Nephron progenitor cell (in vitro differentiated cells): ENCODE data around the gene IL1RAPL2.

Experiments used
- DNase-seq: peaks from one replicate; pipeline ENCODE4 v3.0.0; 2021
- H3K27ac Mint-ChIP-seq: 2 replicates; pipeline ENCODE4 v1.8.0; 2021; ENCODE audit warnings: mild to moderate bottlenecking, moderate library complexity, mixed read lengths
- H3K27me3 Mint-ChIP-seq: 2 replicates; pipeline ENCODE4 v1.8.0; 2021; ENCODE audit warnings: mild to moderate bottlenecking, low read depth, mixed read lengths; ENCODE audit not compliant: poor library complexity
- H3K36me3 Mint-ChIP-seq: 2 replicates; pipeline ENCODE4 v1.8.0; 2021; ENCODE audit warnings: low read depth, mixed read lengths
- H3K4me1 Mint-ChIP-seq: 2 replicates; pipeline ENCODE4 v1.8.0; 2021; ENCODE audit warnings: mixed read lengths
- H3K4me3 Mint-ChIP-seq: 2 replicates; pipeline ENCODE4 v1.8.0; 2021; ENCODE audit warnings: mild to moderate bottlenecking, moderate library complexity, mixed read lengths
- H3K9me3 Mint-ChIP-seq: 2 replicates; pipeline ENCODE4 v1.8.0; 2021; ENCODE audit warnings: mild to moderate bottlenecking, moderate library complexity, mixed read lengths
- TF ChIP-seq, protein P1 (sequence below): fragments of 200-600 bp; sonication (generic); IDR thresholded peaks from 2 replicates; pipeline ENCODE4 v1.5.0; 2021; ENCODE audit warnings: antibody characterized with exemption

IL1RAPL2 gene

GRCh38 chrX:105502336-105502735, 936.3 kb downstream of the IL1RAPL2 start:
- H3K4me1 Mint-ChIP-seq = no peaks in the 10 kb centered on the region
- DNase-seq = no peak
- no peaks in the 10 kb centered on the region for H3K27me3 Mint-ChIP-seq
- H3K9me3 Mint-ChIP-seq = peaks cover 19% of the 10 kb centered on the region
- H3K36me3 Mint-ChIP-seq = no peaks in the 10 kb centered on the region
- H3K4me3 Mint-ChIP-seq = no peak overlapping the region
- TF ChIP-seq, protein P1, sequence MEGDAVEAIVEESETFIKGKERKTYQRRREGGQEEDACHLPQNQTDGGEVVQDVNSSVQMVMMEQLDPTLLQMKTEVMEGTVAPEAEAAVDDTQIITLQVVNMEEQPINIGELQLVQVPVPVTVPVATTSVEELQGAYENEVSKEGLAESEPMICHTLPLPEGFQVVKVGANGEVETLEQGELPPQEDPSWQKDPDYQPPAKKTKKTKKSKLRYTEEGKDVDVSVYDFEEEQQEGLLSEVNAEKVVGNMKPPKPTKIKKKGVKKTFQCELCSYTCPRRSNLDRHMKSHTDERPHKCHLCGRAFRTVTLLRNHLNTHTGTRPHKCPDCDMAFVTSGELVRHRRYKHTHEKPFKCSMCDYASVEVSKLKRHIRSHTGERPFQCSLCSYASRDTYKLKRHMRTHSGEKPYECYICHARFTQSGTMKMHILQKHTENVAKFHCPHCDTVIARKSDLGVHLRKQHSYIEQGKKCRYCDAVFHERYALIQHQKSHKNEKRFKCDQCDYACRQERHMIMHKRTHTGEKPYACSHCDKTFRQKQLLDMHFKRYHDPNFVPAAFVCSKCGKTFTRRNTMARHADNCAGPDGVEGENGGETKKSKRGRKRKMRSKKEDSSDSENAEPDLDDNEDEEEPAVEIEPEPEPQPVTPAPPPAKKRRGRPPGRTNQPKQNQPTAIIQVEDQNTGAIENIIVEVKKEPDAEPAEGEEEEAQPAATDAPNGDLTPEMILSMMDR = no peak
- H3K27ac Mint-ChIP-seq = no peak overlapping the region

DNA sequence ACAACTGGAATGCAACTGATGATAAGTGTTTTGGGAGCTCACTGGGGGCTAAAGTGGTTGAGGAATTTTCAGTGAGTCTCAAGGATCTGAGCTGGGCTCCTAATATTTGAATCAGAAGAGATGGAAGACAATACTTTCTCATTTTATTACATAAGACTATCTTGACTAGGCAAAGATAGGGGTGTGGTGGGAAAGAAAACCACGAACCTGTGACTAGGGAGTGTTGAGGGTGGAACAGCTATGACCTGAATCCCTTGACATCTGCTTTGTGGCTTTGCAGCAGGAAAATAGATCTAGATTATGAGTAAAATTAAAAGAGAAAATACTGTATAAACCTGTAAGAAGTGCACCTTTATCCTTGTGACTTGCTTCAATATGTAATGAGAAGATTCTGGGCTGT, 949.6 kb downstream of the IL1RAPL2 start:
- Mint-ChIP-seq H3K27ac (no peak overlapping the region), H3K9me3 (peaks cover 22% of the 10 kb centered on the region), H3K4me3 (no peak overlapping the region), H3K36me3 (no peaks in the 10 kb centered on the region), H3K4me1 (no peaks in the 10 kb centered on the region), H3K27me3 (peaks cover 5% of the 10 kb centered on the region)
- no peak for DNase-seq
- TF ChIP-seq, protein P1 = no peak

GRCh38 chrX:105526431-105526830, 960.4 kb downstream of the IL1RAPL2 start:
- Mint-ChIP-seq H3K4me1 (no peaks in the 10 kb centered on the region), H3K4me3 (no peak overlapping the region), H3K36me3 (no peaks in the 10 kb centered on the region), H3K9me3 (peaks cover 11% of the 10 kb centered on the region), H3K27ac (no peak overlapping the region), H3K27me3 (no peaks in the 10 kb centered on the region)
- TF ChIP-seq, protein P1 = no peak
- no peak for DNase-seq

GRCh38 chrX:105527759-105528158, 961.8 kb downstream of the IL1RAPL2 start:
- Mint-ChIP-seq H3K36me3 (no peaks in the 10 kb centered on the region), H3K27ac (no peak overlapping the region), H3K27me3 (no peaks in the 10 kb centered on the region), H3K4me3 (no peak overlapping the region), H3K4me1 (no peaks in the 10 kb centered on the region), H3K9me3 (peaks cover 20% of the 10 kb centered on the region)
- no peak for DNase-seq
- TF ChIP-seq, protein P1 = no peak

DNA sequence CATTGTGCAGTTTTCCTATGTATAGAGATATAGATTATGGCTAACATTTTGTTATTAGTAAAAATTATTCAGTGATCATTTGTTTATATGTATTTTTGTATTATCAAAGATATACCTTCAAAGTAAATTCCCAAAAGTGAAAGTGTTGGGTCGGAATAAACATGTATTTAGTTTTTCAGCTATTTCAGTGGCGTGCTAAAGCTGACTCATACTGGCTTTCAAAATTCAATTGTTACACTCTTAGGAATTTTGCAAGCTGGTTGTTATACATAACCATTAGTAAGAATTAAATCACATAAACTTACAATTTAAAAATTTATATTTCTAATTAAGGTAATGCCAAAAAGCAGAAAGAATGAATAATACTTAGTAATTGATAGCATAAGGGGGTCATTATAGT, 968.0 kb downstream of the IL1RAPL2 start:
- TF ChIP-seq, protein P1 = no peak
- no peak for DNase-seq
- H3K27ac Mint-ChIP-seq = no peak overlapping the region
- H3K36me3 Mint-ChIP-seq = no peaks in the 10 kb centered on the region
- H3K4me1 Mint-ChIP-seq = no peaks in the 10 kb centered on the region
- peaks cover 30% of the 10 kb centered on the region for H3K9me3 Mint-ChIP-seq
- no peak overlapping the region for H3K4me3 Mint-ChIP-seq
- H3K27me3 Mint-ChIP-seq = no peaks in the 10 kb centered on the region

GRCh38 chrX:105543283-105543682, 977.3 kb downstream of the IL1RAPL2 start:
- TF ChIP-seq, protein P1 = no peak
- peaks cover 6% of the 10 kb centered on the region for H3K27me3 Mint-ChIP-seq
- H3K9me3 Mint-ChIP-seq = peaks cover 14% of the 10 kb centered on the region
- no peaks in the 10 kb centered on the region for H3K36me3 Mint-ChIP-seq
- peaks cover 6% of the 10 kb centered on the region for H3K4me1 Mint-ChIP-seq
- no peak overlapping the region for H3K4me3 Mint-ChIP-seq
- DNase-seq = no peak
- no peak overlapping the region for H3K27ac Mint-ChIP-seq
